ENCODE data around the gene DPT.

The DPT gene

GRCh38 chr1:168726719-168727118, 2.3 kb downstream of the DPT start:
- Mint-ChIP-seq H3K27ac (no peak overlapping the region), H3K9me3 (no peaks in the 10 kb centered on the region), H3K4me1 (no peaks in the 10 kb centered on the region), H3K27me3 (peaks cover 27% of the 10 kb centered on the region), H3K36me3 (no peaks in the 10 kb centered on the region), H3K4me3 (no peak overlapping the region)
- no peak for DNase-seq
- CTCF ChIA-PET = no interaction called here

- Mint-ChIP-seq H3K4me1 (no peaks in the 10 kb centered on the region), H3K36me3 (no peaks in the 10 kb centered on the region), H3K27ac (no peak overlapping the region), H3K27me3 (peaks cover 27% of the 10 kb centered on the region), H3K9me3 (no peaks in the 10 kb centered on the region), H3K4me3 (no peak overlapping the region)
- CTCF ChIA-PET = no interaction called here
- DNase-seq = no peak
Observed at GRCh38 chr1:168726281-168726680, 2.7 kb downstream of the DPT start.

GRCh38 chr1:168725831-168726230, 3.2 kb downstream of the DPT start:
- H3K27ac Mint-ChIP-seq = no peak overlapping the region

GRCh38 chr1:168725060-168725459, 3.9 kb downstream of the DPT start:
- CTCF ChIA-PET = no interaction called here
- DNase-seq = no peak
- H3K27me3 Mint-ChIP-seq = peaks cover 31% of the 10 kb centered on the region
- no peaks in the 10 kb centered on the region for H3K36me3 Mint-ChIP-seq
- no peak overlapping the region for H3K4me3 Mint-ChIP-seq
- H3K9me3 Mint-ChIP-seq = no peaks in the 10 kb centered on the region
- no peak overlapping the region for H3K27ac Mint-ChIP-seq
- H3K4me1 Mint-ChIP-seq = no peaks in the 10 kb centered on the region

More at GRCh38 chr1:168725831-168726230, 3.2 kb downstream of the DPT start:
- no peaks in the 10 kb centered on the region for H3K9me3 Mint-ChIP-seq
- peaks cover 27% of the 10 kb centered on the region for H3K27me3 Mint-ChIP-seq
- no peaks in the 10 kb centered on the region for H3K4me1 Mint-ChIP-seq
- H3K4me3 Mint-ChIP-seq = no peak overlapping the region
- CTCF ChIA-PET = no interaction called here
- no peak for DNase-seq
- H3K36me3 Mint-ChIP-seq = no peaks in the 10 kb centered on the region

- H3K4me3 Mint-ChIP-seq = no peak overlapping the region
- peaks cover 10% of the 10 kb centered on the region for H3K4me1 Mint-ChIP-seq
- no peak for DNase-seq
- CTCF ChIA-PET = no interaction called here
- H3K27me3 Mint-ChIP-seq = peaks cover 28% of the 10 kb centered on the region
- no peak overlapping the region for H3K27ac Mint-ChIP-seq
- no peaks in the 10 kb centered on the region for H3K9me3 Mint-ChIP-seq
- no peaks in the 10 kb centered on the region for H3K36me3 Mint-ChIP-seq
Observed at GRCh38 chr1:168723000-168723399, 6.0 kb downstream of the DPT start.

- DNase-seq = no peak
- CTCF ChIA-PET = no interaction called here
- Mint-ChIP-seq H3K27me3 (peaks cover 15% of the 10 kb centered on the region), H3K27ac (no peak overlapping the region), H3K36me3 (no peaks in the 10 kb centered on the region), H3K9me3 (no peaks in the 10 kb centered on the region), H3K4me3 (no peak overlapping the region), H3K4me1 (peaks cover 10% of the 10 kb centered on the region)
Observed at GRCh38 chr1:168720839-168721238, 8.2 kb downstream of the DPT start.

- Mint-ChIP-seq H3K9me3 (no peaks in the 10 kb centered on the region), H3K27me3 (peaks cover 7% of the 10 kb centered on the region), H3K4me1 (peaks cover 10% of the 10 kb centered on the region), H3K36me3 (no peaks in the 10 kb centered on the region), H3K27ac (no peak overlapping the region), H3K4me3 (no peak overlapping the region)
- DNase-seq = no peak
- CTCF ChIA-PET = no interaction called here
Observed at GRCh38 chr1:168719306-168720111, 9.5 kb downstream of the DPT start.

GRCh38 chr1:168717906-168718891, 10.8 kb downstream of the DPT start:
- Mint-ChIP-seq H3K36me3 (no peaks in the 10 kb centered on the region), H3K27ac (no peak overlapping the region), H3K4me3 (no peak overlapping the region), H3K27me3 (peaks cover 11% of the 10 kb centered on the region), H3K9me3 (no peaks in the 10 kb centered on the region), H3K4me1 (peaks cover 10% of the 10 kb centered on the region)
- CTCF ChIA-PET = interaction anchor here (0.6 kb wide), 1 partner anchor 715 kb away, joined by 3 read pairs; no protein-coding TSS in a partner anchor
- no peak for DNase-seq

GRCh38 chr1:168714012-168714411, 15.0 kb downstream of the DPT start:
- Mint-ChIP-seq H3K27ac (no peak overlapping the region), H3K4me3 (no peak overlapping the region), H3K9me3 (no peaks in the 10 kb centered on the region), H3K36me3 (no peaks in the 10 kb centered on the region), H3K27me3 (peaks cover 9% of the 10 kb centered on the region), H3K4me1 (no peaks in the 10 kb centered on the region)
- no peak for DNase-seq
- CTCF ChIA-PET = no interaction called here

- CTCF ChIA-PET = no interaction called here
- Mint-ChIP-seq H3K36me3 (no peaks in the 10 kb centered on the region), H3K9me3 (no peaks in the 10 kb centered on the region), H3K4me1 (no peaks in the 10 kb centered on the region), H3K27me3 (peaks cover 9% of the 10 kb centered on the region), H3K4me3 (no peak overlapping the region), H3K27ac (no peak overlapping the region)
- no peak for DNase-seq
Observed at GRCh38 chr1:168709405-168710363, 19.3 kb downstream of the DPT start.

GRCh38 chr1:168708698-168709404, 20.2 kb downstream of the DPT start:
- DNase-seq = no peak
- H3K27me3 Mint-ChIP-seq = peaks cover 4% of the 10 kb centered on the region
- CTCF ChIA-PET = no interaction called here
- H3K4me3 Mint-ChIP-seq = no peak overlapping the region
- H3K27ac Mint-ChIP-seq = no peak overlapping the region
- no peaks in the 10 kb centered on the region for H3K36me3 Mint-ChIP-seq
- no peaks in the 10 kb centered on the region for H3K4me1 Mint-ChIP-seq
- no peaks in the 10 kb centered on the region for H3K9me3 Mint-ChIP-seq

- no peaks in the 10 kb centered on the region for H3K9me3 Mint-ChIP-seq
- H3K4me1 Mint-ChIP-seq = no peaks in the 10 kb centered on the region
- no peak overlapping the region for H3K4me3 Mint-ChIP-seq
- peaks cover 4% of the 10 kb centered on the region for H3K27me3 Mint-ChIP-seq
- no peaks in the 10 kb centered on the region for H3K36me3 Mint-ChIP-seq
- H3K27ac Mint-ChIP-seq = no peak overlapping the region
- no peak for DNase-seq
- CTCF ChIA-PET = no interaction called here
Observed at GRCh38 chr1:168706391-168706992, 22.5 kb downstream of the DPT start.

- Mint-ChIP-seq H3K4me3 (no peak overlapping the region), H3K9me3 (no peaks in the 10 kb centered on the region), H3K27ac (no peak overlapping the region), H3K4me1 (no peaks in the 10 kb centered on the region), H3K27me3 (peaks cover 7% of the 10 kb centered on the region), H3K36me3 (no peaks in the 10 kb centered on the region)
- DNase-seq = no peak
- CTCF ChIA-PET = no interaction called here
Observed at GRCh38 chr1:168700575-168701268, 28.3 kb downstream of the DPT start.

Data from activated naive CD4-positive, alpha-beta T cell treated with anti-CD3 and anti-CD28 coated beads, Interleukin-2, amount 10 ng/mL, durations not matched to agents 7 days and 5 days (primary cell).